HPDE6-E6E7 (cell line): Measurements from ENCODE around the gene MEGF11.
"Not testable (repeated sequence)": the region's sequence is repeated elsewhere in the genome, so short reads cannot be mapped to it uniquely, and the experiment has no call there.

Experiments
- DNase-seq: peaks from one replicate; pipeline ENCODE4 v3.0.0; 2011; ENCODE audit warnings: missing footprints; ENCODE audit errors: extremely low spot score

MEGF11 gene

GRCh38 chr15:66276546-66276945 is 23.0 kb upstream of the MEGF11 start:
- no peak for DNase-seq

- no peak for DNase-seq
Measured at GRCh38 chr15:66275352-66275751, 21.8 kb upstream of the MEGF11 start.

DNA sequence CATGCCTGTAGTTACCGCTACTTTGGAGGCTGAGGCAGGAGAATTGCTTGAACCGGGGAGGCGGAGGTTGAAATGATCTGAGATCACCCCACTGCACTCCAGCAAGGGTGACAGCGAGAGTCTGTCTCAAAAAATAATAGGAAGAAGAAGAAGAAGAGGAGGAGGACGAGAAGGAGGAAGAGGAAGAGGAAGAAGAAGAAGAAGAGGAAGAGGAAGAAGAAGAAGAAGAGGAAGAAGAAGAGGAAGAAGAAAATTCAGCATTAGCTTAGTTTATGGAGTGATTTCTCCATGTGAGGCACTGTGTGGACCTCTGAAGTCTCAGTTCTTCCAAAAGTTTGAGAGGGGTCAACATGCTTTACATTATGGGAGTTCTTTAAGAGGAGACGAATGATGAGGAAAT is 17.4 kb upstream of the MEGF11 start:
- no peak for DNase-seq

- DNase-seq, result no peak
Measured at GRCh38 chr15:66269326-66270090, 16.0 kb upstream of the MEGF11 start.

DNA sequence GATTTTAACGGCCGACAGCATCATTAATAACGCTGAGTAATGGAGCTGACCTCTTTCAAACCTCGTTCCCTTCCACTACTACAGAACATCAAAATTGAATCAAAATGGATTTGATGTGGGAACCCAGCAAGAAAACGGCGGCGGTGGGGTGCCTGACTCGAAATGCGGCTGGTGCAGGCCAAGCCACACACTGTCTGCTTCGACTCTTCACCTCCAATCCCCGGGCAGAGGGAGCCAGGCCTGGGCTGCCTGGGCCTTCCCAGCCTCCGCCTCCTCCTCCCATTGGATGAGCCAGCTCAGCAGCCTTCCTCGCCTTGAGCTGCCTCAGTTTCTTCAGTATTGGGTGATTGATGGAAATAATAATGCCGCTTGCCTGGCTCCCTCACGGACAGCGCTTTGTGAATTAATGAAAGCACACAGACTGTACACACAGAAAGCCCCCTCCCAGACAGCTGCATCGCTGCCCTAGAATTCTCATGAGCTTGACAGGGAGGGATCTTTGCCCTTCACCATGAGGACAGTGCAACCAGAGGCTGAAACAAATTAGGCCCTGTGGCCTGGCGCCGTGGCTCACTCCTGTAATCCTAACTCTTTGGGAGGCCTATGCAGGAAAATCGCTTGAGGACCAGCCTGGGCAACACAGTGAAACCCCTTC is 11.4 kb upstream of the MEGF11 start:
- DNase-seq, result no peak

DNA sequence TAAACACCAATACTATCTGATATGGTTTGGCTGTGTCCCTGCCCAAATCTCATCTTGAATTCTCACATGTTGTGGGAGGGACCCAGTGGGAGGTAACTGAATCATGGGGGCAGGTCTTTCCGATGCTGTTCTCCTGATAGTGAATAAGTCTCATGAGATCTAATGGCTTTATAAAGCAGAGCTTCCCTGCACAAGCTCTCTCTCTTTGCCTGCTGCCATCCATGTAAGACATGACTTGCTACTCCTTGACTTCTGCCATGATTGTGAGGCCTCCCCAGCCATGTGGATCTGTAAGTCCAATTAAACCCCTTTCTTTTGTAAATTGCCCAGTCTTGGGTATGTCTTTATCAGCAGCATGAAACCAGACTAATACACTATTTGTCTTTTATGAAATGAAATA is 9.3 kb upstream of the MEGF11 start:
- DNase-seq, result not testable (repeated sequence)

GRCh38 chr15:66261056-66261455 is 7.5 kb upstream of the MEGF11 start:
- DNase-seq, result no peak

DNA sequence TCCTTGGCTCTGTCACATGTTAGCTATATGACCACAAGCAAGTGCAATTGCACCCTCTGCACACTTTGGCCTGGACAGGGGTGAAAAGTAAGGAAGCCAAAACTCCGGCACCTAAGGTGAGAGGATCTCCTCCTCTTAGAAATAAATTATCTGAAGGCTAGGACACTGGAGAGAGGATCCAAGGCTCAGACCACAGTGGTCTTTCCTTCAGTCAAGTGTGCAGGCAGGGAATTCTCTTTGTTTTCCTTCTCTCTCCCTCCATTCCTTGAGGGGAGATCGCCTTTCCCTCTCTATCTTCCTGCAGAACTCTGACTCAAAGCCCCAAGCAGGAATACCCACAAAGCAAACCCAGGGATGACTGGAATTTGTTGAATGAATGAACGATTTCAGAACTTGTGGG is 3.1 kb upstream of the MEGF11 start:
- no peak for DNase-seq

DNA sequence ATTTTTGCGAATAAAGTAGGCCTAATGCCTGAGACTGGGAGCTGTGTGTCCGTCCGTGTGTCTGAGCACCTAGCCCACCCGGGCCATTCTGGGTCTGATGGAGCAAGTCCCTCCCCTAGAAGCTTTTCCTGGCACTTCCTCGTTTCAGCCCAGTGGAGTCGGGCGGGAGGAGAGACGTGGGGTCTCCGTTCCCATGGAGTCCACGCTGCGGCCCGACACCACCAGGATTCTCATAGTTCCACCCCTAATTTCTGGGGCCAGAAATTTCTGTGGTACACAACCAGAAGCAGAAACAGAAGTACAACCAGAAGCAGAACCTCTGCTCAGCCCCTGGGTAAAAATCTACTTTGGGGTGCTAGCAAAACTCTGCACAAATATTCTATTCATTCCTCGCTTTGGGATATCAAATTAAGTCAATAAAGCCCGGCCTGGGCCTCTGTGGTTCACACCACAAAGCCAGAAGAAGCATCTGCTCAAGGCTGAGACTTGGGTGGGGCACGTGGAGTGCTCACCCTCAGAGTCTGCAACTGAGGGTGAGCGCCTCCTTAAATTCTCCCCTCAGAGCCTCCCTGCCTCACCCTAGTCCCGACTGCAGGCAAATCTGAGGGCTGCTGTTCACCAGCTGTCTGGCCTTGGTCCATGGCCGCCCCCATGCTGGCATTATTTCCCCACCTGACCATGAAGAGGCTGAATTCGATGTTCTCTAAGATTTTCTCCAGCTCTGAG is 1.6 kb upstream of the MEGF11 start:
- no peak for DNase-seq

DNA sequence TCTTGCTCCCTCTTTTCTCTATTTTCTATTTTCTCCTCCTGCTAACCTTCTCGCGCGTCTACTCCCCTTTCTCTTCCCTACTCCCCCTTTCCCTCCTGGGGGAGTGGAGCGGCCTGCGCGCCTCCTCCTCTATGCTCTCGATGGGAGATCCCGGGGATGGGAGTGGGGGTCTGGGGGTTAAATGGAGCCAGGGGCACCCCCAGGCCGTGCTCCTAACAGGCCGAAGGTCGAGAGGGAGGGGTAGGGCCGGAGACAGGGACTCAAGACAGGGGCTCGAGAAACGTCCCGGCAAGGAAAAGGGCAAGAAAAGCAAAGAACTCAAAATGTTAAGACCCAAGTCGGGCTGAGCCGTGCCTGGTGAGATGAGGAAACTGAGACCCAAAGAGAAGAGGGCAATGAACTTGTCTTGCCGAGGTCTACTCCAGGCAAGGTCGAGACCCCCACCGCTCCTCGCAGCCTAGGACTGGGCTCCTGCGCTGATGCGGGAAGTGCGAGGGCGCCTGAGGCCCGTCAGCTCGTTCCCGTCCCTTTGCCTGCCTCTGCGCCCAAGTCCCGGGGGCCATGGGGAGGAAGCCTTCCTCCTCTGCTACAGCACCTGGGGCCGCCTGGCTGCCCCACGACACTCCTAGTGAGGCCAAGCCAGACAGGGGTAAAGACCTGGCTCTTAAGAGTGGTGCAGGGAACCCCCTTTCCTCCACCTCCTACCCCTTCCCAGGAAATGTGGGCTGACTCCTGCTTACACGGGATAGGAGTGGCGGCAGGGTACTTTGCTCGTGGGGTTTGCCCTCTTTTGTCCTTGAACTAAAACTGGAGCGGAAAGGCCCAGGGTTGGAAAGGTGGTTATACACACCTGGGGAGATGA is 770 bp upstream of the MEGF11 start:
- DNase-seq, result no peak

GRCh38 chr15:66252685-66253417 is 699 bp downstream of the MEGF11 start:
- no peak for DNase-seq

GRCh38 chr15:66251790-66252684 is 1.5 kb downstream of the MEGF11 start:
- DNase-seq, result peak; percentile 69

GRCh38 chr15:66251065-66251789 is 2.3 kb downstream of the MEGF11 start:
- no peak for DNase-seq

DNA sequence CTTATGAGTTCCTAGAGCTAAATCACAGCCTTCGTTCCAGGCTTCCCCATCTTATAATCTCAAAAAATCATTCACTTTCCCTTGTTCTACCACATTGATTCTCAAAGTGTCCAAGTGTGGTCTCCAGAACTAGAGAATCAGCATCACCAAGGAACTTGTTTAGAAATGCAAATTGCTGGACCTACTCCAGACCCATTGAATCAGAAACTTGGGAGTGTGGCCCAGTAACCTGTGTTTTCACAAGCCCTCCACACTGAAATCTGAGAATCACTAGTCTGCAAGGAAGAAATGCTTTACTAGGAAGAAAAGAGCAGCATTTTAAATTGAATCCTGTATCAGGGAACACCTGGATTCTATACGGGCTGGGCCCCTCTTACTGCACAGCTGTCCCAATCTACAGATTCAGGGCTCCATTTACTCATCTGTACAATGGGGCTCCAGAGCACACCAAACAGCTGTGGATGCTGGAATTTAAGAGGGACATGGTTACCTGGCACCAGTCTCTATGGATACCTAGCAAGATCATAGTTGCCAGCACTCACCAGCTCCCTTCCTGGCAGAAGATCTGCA is 3.9 kb downstream of the MEGF11 start:
- no peak for DNase-seq

- DNase-seq, result no peak
Measured at GRCh38 chr15:66246937-66247336, 6.6 kb downstream of the MEGF11 start.

DNA sequence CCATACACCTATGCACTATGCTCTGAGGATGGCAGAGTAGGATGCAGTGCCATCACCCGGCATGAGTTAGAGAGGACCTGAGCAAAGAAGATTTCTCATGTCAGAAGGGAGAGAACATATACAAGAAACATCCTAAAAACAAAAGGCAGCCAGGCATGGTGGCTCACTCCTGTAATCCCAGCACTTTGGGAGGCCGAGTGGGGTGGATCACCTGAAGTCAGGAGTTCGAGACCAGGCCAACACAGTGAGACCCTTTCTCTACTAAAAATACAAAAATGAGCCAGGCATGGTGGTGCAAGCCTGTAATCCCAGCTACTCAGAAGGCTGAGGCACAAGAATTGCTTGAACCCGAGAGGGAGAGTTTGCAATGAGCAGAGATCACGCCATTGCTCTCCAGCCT is 7.7 kb downstream of the MEGF11 start:
- DNase-seq, result not testable (repeated sequence)

GRCh38 chr15:66241908-66242285 is 11.7 kb downstream of the MEGF11 start:
- DNase-seq, result no peak

DNA sequence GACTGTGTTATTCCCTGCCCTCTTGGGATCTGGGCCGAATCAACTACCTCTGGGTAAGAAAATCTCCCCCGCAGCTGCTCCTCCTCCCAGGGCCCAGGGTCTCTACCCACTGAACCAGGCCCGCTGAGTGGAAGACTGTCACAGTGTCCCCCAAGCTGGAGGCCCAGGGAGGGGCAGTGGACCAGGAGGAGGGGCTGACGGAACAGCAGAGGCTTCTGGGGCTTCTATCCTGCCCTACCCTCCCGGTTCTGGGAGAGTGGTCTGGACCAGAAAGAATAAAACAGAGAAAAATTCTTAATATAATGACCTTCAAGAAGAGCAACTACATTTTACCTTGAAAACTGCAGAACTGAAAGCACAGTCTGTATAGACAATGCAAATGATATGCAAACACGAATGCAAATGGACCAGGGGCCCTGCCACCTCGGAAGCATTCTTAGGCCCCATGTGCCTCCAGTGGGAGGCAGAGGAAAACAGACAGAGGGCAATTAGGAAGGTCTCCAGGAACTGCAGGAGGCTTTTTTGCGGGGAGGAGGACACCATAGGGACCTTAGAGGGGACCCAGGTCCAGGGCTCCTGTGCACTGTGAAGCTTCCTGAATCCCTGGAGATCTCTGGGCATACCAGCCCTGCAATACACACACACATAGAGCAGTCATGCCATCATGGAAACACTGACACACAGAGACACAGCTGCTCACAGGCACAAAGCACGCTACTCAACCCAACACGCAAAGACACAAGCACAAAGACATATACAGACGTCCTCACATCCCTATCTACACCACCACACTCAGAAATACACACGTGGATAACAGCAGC is 12.3 kb downstream of the MEGF11 start:
- DNase-seq, result no peak
